ENCODE results near the gene MITD1.
A peak's percentile ranks its signal among the peaks of the same experiment; 100 is the strongest.
"Not testable (repeated sequence)": the region's sequence is repeated elsewhere in the genome, so short reads cannot be mapped to it uniquely, and the experiment has no call there.

The MITD1 gene

GRCh38 chr2:99154643-99155536 lies 26.0 kb downstream of the MITD1 start, which contains the start of the genes LIPT1 and TSGA10:
LIPT1 (plus strand) TSS chr2:99154967; CDS start chr2:99161958, 6,991 bp downstream.
TSGA10 (minus strand) TSS chr2:99154942; CDS start chr2:99109439, 45,503 bp downstream.
- DNase-seq = peak; percentile 93

GRCh38 chr2:99153921-99154604 lies 26.8 kb downstream of the MITD1 start:
- no peak for DNase-seq

GRCh38 chr2:99152199-99152895 lies 28.5 kb downstream of the MITD1 start:
- DNase-seq = no peak

GRCh38 chr2:99150706-99151105 lies 30.2 kb downstream of the MITD1 start:
- DNase-seq = no peak

GRCh38 chr2:99141110-99142108 lies 39.4 kb downstream of the MITD1 start, which contains the start of gene C2orf15:
C2orf15 (plus strand) TSS chr2:99141707; CDS start chr2:99150559, 8,852 bp downstream.
- DNase-seq = peak; percentile 98

- no peak for DNase-seq
Measured at GRCh38 chr2:99140860-99141109, 40.1 kb downstream of the MITD1 start.

GRCh38 chr2:99140056-99140859 lies 40.6 kb downstream of the MITD1 start:
- DNase-seq = no peak

- DNase-seq = no peak
Measured at GRCh38 chr2:99139003-99139402, 41.9 kb downstream of the MITD1 start.

- DNase-seq = not testable (repeated sequence)
Measured at GRCh38 chr2:99135044-99135556, 45.8 kb downstream of the MITD1 start.

- DNase-seq = no peak
Measured at GRCh38 chr2:99127981-99128380, 52.9 kb downstream of the MITD1 start.
